GM06990 (cell line): ENCODE results near the gene PDE6C.

Experiments used
- DNase-seq: peaks from one replicate; pipeline ENCODE4 v3.0.0-alpha.2; 2011; ENCODE audit not compliant: insufficient read length; ENCODE audit errors: extremely low read depth
- H3K27me3 ChIP-seq: replicated peaks from 2 replicates; pipeline ENCODE4 v1.6.0; 2011; ENCODE audit warnings: low read length; ENCODE audit not compliant: control insufficient read depth, insufficient read depth
- H3K36me3 ChIP-seq: 2 replicates; pipeline ENCODE4 v1.5.1; 2011; ENCODE audit warnings: low read length; ENCODE audit not compliant: control insufficient read depth, insufficient read depth
- H3K4me3 ChIP-seq: replicated peaks from 2 replicates; pipeline ENCODE4 v1.5.1; 2011; ENCODE audit warnings: low read depth, mild to moderate bottlenecking, control low read depth, low read length
- CTCF ChIP-seq: IDR thresholded peaks from 2 replicates; pipeline ENCODE4 v1.5.1; 2011; ENCODE audit warnings: low read length, control low read depth, mild to moderate bottlenecking, inconsistent platforms; ENCODE audit not compliant: insufficient read depth, poor library complexity, severe bottlenecking

PDE6C gene

GRCh38 chr10:93570383-93570782 lies 42.0 kb upstream of the PDE6C start:
- no peak for TF ChIP-seq CTCF
- H3K36me3 ChIP-seq, result no peaks in the 10 kb centered on the region
- DNase-seq, result no peak
- H3K4me3 ChIP-seq, result no peak overlapping the region
- H3K27me3 ChIP-seq, result peaks cover 2% of the 10 kb centered on the region

DNA sequence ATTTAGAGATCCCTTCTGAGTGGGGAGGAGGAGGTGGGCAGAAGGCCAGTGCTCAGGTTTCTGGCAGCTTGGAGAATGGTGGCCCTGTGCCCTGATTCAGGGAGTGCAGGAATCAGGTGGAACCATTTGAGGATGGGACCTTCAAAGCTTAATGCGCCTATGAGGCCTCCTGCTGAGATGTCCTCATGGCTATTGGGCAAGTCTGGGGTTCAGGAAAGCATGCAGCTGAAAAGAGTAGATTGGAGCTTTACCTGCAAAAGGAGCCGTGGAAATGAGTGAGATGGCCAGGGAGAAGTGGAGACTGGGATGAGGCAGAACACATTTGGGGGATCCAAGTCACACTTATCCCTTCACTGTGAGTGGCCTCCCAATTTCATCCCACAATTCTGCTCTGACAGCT lies 39.7 kb upstream of the PDE6C start:
- TF ChIP-seq CTCF, result no peak
- Histone ChIP-seq H3K36me3 (no peaks in the 10 kb centered on the region), H3K4me3 (no peak overlapping the region), H3K27me3 (peaks cover 2% of the 10 kb centered on the region)
- DNase-seq, result no peak

- no peak overlapping the region for H3K4me3 ChIP-seq
- TF ChIP-seq CTCF, result no peak
- no peaks in the 10 kb centered on the region for H3K36me3 ChIP-seq
- H3K27me3 ChIP-seq, result peaks cover 2% of the 10 kb centered on the region
- no peak for DNase-seq
These were observed 39.1 kb upstream of the PDE6C start for GRCh38 chr10:93573051-93573909.

GRCh38 chr10:93573924-93574323 lies 38.4 kb upstream of the PDE6C start:
- peaks cover 2% of the 10 kb centered on the region for H3K27me3 ChIP-seq
- H3K4me3 ChIP-seq, result no peak overlapping the region
- DNase-seq, result no peak
- TF ChIP-seq CTCF, result no peak
- H3K36me3 ChIP-seq, result no peaks in the 10 kb centered on the region

- no peak for TF ChIP-seq CTCF
- H3K36me3 ChIP-seq, result no peaks in the 10 kb centered on the region
- H3K27me3 ChIP-seq, result no peaks in the 10 kb centered on the region
- DNase-seq, result no peak
- H3K4me3 ChIP-seq, result no peak overlapping the region
These were observed 35.4 kb upstream of the PDE6C start for GRCh38 chr10:93576888-93577287.
